NCI-H345 treated with DMSO at 0.1 percent for 48 hours (cell line): ENCODE data around the gene DPEP2NB.
"Not testable (repeated sequence)": the region's sequence is repeated elsewhere in the genome, so short reads cannot be mapped to it uniquely, and the experiment has no call there.

Experiments
- DNase-seq: peaks from one replicate; lab custom pipeline; 2025; ENCODE audit not compliant: unreplicated experiment; lab: John Stamatoyannopoulos, UW

The DPEP2NB gene

DNA sequence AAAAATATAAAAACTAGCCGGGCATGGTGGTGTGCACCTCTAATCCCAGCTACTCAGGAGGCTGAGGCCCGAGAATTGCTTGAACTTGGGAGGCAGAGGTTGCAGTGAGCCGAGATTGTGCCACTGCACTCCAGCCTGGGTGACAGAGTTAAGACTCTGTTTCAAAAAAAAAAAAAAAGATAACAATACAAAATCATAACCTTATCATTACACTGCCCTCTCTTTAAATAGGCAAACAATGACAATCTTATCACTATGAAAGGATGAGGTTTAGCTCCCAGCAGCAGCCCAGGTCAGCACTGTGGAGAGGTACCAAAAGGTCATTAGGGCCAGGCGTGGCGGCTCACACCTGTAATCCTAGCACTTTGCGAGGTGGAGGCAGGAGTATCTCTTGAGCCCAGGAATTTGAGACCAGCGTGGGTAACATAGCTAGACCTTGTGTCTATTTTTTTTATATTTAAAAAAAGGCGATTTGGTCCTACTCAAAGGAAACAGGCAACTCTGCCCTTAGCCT is 3.5 kb upstream of the DPEP2NB start:
- no peak for DNase-seq

DNA sequence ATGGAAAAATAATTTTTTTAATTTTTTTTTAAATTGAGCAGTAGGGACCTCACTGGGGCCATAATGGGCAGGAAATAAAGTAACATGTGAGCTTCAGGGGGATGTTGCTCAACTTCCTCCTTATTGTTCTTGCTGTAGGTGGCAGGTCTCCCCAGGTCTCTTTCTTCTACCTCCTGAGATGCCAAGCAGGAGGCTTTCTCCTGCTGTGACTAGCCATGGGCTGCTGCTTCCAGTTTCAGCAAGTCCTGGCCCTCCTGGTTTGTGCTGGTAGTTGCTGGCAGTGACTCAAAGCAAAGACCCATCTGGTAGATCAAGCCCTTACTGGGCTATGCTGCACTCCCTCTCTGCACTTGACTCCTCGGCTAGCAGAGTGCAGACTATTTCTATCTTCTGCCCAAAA is 2.3 kb downstream of the DPEP2NB start:
- no peak for DNase-seq

DNA sequence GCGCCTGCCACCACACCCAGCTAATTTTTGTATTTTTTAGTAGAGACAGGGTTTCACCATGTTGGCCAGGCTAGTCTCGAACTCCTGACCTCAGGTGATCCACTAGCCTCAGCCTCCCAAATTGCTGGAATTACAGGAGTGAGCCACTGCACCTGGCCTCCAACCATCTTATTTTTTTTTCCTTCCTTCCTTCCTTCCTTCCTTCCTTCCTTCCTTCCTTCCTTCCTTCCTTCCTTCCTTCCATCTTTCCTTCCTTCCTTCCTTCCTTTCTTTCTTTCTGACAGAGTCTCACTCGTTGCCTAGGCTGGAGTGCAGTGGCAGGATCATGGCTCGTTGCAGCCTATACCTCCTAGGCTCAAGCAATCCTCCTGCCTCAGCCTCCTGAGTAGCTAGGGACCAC is 5.8 kb downstream of the DPEP2NB start:
- not testable (repeated sequence) for DNase-seq

DNA sequence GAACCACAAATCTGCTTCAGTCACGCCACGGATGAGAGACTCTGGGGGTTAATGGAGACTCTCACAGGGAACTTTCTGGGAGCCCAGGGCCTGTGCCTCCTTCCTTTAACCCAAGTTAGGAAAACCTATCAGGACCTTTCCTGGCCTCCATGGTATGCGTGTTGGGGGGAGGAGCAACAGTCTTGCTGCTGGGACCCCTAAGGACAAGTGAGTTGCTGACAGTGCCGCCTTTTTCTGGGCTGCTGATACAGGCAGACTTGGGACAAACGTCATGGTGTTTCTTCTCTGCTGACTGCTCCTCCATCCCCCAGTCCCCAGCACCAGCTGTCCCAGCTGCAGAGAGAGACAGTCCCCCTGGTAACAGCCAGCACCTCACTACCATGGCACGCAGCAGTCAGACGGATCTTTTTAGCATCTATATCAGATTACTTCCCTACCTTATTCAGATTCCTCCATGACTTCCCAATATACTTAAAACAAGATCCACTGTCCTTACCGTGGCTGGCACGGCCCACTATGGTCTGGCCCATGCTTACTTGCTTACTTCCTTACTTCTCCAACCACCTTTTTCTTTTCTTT is 6.5 kb downstream of the DPEP2NB start:
- no peak for DNase-seq

DNA sequence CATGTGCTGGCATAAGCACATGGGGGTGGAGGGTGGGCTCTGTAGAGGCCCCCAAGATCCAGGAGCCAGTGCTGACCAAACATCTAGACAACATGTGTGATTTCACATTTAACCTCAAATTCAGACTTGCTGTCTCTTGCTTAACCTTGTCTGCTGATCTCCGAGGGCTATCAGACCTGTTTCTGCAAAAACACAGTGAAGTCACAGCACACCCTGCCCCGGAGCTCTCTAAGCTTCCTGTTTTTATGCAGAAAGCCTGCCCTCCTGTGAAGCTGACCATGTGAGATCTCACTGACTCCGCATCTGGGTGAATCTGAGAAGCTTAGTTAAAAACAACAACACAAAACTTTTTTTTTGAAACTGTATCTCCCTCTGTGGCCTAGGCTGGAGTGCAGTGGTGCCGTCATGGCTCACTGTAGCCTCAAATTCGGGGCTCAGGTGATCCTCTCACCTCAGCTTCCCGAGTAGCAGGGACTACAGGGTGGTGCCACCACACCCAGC is 9.9 kb downstream of the DPEP2NB start:
- DNase-seq, result no peak

DNA sequence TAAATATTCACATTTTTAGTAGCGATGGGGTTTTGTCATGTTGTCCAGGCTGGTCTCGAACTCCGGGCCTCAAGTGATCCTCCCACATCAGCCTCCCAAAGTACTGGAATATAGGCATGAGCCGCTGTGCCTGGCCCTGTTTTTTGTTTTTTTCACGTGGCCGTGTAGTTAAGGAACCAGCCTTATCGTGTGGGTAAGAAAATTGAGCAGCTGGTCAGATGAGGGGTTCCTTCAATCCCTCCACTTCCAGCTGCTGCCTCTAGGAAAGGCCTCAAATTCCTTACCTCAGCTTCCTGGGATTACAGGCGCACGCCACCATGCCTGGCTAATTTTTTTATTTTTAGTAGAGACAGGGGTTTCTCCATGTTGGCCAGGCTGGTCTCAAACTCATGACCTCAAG is 10.5 kb downstream of the DPEP2NB start:
- DNase-seq, result no peak

DNA sequence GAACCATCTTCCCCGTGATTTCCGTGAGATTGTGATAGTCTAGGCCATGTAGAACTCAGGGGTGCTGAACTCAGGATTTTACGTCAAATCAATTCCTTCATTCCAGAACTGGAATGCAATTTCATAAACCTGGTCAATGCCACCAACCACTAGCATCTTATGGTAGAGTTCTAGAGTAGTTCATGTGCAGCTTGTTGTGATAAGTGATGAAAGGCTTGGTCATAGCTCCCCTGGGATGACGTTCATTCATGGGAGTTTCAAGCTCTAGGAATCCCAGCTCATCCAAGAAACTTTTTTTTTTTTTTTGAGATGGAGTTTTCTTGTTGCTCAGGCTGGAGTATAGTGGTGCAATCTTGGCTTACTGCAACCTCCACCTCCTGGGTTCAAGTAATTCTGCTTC is 12.7 kb downstream of the DPEP2NB start:
- no peak for DNase-seq

DNA sequence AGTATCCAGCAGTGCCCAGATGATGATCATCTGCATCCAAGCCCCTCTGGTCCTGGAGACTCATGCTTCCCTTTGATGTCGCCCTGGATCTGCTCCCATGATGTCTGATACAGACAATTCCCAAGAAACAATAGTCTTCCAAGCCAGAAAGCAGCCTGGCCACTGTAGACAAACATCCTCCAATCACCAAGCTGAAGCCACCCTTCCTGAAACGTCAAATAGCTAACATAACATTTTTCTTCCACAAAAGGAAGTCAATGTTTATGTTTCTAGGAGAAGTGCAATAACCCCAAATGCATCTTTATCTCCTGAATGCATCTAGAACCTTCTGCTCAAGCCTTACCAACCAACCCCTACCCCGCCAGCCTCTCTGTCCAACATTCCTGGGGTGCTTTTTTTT is 15.3 kb downstream of the DPEP2NB start:
- DNase-seq, result no peak

DNA sequence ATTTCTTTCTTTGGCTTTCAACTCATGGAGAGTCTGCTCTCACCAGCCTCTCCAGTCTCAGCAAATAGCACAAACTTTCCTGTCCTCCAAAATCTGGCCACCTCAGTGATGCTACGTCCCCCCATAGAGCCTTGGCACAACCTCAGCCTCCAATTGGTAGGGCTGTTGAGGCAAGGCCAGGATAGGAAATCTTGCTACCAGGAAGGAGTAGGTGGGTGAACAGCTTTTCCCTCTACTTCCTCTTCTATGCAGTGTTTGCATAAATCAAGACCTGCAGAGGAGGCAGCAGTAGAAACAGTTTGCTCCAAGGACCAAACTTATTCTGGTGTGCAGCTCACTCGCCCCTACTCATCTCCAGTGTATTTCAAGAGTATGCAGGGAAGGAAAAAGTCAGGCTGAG is 15.7 kb downstream of the DPEP2NB start:
- no peak for DNase-seq

DNA sequence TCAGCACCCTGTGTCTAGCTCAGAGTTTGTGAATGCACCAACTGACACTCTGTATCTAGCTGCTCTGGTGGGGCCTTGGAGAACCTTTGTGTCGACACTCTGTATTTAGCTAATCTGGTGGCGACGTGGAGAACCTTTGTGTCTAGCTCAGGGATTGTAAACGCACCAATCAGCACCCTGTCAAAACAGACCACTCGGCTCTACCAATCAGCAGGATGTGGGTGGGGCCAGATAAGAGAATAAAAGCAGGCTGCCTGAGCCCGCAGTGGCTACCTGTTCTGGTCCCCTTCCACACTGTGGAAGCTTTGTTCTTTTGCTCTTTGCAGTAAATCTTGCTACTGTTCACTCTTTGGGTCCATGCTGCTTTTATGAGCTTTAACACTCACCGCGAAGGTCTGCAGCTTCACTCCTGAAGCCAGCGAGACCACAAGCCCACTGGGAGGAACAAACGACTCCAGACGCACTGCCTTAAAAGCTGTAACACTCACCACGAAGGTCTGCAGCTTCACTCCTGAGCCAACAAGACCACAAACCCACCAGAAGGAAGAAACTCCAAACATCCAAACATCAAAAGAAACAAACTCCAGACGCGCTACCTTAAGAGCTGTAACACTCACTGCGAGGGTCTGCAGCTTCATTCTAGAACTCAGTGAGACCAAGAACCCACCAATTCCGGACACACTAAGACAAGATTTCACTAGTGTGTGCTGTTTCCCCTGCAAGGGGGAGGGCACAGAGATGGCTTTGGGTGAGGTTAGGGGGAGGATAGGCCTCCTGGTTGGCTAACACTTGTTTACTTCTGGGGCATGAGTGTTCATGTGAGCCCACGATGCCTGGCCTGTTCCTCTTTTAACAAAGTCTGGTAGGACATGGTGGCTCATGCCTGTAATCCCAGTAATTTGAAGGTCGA is 16.7 kb downstream of the DPEP2NB start, which contains the start of gene DPEP2:
TSS of gene DPEP2 (minus strand) at position 706 of the 910 bp plus-strand sequence. CDS start 6,272 bp downstream, outside the sequence.
- DNase-seq, result not testable (repeated sequence)

DNA sequence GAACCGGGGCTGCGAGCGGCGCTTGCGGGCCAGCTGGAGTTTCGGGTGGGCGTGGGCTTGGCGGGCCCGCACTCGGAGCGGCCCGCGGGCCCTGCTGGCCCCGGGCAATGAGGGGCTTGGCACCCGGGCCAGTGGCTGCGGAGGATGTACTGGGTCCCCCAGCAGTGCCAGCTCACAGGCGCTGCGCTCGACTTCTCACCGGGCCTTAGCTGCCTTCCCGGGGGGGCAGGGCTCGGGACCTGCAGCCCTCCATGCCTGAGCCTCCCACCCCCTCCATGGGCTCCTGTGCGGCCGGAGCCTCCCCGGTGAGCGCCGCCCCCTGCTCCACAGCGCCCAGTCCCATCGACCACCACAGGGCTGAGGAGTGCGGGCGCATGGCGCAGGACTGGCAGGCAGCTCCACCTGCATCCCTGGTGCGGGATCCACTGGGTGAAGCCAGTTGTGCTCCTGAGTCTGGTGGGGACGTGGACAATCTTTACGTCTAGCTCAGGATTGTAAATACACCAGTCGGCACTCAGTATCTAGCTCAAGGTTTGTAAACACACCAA is 17.4 kb downstream of the DPEP2NB start:
- DNase-seq, result not testable (repeated sequence)

DNA sequence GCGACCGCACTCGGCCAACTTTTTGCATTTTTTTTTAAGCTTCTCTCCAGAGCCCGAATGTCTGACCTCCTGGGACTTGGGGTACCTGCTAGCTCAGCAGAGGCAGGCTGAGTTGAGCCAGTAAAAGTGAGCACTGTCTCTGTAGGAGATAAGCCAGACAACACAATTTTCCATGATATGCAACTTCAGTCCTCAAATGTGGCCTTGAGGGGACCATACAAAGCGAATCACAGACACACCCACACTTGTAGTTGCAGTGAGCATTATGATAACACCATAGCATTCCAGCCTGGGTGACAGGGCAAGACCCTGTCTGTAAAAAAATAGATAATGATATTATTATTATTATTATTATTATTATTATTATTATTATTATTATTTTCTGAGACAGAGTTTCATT is 19.0 kb downstream of the DPEP2NB start:
- no peak for DNase-seq

DNA sequence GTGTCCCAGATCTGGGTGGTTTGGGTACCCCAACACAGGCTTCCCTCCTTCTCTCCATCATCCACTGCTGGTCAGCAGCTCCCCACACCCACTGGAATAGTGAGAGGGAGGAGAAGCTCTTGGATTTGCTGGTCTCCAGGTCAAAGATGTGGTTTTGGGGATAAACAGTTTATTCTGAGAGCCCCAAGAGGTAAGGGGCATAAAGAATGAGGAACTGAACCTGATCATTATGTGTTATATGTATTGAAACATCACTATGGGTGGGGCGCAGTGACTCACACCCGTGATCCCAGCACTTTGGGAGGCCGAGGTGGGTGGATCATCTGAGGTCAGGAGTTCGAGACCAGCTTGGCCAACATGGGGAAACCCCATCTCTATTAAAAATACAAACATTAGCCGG is 20.3 kb downstream of the DPEP2NB start:
- DNase-seq, result no peak

DNA sequence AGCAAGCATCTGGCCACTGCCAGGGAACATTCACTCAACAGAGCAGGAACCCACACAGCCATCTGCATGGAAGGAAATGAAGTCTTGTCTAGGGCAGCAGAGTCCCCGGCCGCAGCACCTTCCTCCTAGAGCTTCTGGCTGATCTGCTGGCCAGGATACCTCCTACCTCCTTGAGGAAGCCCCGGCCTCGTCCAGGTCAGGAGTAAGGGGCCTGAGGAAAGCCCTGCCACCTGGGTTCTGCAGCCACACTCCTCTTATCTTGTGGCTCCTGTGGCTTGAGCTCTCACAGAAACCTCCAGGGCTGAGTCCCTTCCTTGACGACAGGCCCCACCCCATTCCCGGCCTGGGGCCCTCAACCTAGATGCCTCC is 21.7 kb downstream of the DPEP2NB start:
- not testable (repeated sequence) for DNase-seq

DNA sequence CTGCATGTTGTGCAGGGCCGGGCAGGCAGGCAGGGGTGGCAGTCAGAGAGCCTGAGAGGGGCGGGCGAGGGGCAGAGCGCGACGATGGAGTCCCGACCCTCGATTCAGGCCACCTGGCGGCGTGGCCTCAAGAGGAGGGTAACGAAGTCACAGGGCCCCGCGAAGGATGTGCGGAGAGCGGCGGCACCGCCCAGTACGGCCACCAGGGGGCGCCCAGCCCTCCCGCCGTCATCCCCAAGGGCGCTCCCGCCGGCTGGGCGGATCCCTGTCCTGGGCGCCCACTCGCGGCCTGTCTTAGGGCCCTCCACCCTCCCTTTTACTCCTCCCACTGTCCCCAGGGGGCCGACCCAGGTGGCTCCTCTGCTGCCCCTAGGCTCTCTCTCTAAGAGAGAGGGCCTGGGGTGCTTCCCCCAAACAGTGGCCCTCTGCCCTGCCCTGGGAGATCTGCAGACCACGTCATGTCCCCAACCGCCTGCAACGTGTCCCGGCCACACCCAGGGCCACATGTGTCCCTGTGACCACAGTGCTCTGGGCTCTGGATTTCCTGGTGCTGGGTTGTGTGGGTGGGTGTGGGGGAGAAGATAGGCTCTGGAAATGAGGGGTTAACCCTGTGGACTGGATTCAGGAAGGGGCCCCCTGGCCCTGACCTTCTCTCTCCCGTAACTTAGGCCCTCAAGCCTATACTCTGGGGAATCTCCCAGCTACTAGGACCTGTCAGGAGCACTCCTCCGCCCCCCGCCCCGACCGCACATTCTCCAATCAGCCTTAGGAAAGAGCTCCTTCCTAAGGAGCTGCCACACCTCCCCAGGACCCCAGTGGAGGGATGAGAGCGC is 22.3 kb downstream of the DPEP2NB start:
- DNase-seq, result peak; percentile 16

DNA sequence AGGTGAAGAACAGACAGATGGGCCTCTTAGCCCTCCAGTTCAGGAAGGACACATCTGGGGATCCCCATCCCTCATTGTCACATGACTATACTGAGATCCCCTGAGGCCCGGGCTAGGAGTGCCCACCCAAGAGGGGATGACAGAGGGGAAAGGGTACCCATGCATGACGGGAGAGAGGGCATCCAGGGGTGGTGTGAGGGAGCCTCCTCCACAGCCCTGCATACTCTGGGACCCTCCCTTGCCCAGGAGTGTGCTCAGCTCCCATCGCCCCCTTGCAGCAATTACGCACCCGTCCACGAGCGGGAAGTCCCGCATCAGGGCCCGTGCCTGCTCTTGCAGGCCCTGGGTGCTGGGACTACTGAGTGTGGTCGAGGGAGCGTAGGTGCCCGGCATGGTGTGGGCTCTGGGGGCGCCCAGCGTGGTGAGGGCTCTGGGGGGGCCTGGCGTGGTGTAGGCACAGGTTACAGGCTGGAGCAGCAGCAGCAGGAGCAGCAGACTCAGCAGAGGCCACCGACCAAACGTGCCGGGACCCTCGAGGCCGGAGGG is 23.0 kb downstream of the DPEP2NB start:
- no peak for DNase-seq

DNA sequence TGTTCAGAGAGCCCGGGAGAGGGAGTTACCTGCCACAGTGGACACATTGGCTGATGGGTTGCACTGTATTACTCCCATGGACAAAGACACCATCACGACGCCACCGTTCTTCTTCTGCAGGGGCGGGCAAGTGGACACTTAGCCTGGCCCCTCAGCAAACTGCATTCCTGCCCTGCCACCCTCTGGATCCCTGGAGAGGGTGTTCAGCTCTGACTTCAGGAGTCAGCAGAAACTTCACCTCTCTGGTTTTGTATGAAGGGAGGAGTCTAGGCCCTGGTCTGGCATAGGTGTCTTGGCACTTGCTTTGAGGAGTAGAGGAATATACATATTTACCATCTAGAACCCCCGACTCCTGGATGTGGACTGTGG is 25.7 kb downstream of the DPEP2NB start:
- no peak for DNase-seq

DNA sequence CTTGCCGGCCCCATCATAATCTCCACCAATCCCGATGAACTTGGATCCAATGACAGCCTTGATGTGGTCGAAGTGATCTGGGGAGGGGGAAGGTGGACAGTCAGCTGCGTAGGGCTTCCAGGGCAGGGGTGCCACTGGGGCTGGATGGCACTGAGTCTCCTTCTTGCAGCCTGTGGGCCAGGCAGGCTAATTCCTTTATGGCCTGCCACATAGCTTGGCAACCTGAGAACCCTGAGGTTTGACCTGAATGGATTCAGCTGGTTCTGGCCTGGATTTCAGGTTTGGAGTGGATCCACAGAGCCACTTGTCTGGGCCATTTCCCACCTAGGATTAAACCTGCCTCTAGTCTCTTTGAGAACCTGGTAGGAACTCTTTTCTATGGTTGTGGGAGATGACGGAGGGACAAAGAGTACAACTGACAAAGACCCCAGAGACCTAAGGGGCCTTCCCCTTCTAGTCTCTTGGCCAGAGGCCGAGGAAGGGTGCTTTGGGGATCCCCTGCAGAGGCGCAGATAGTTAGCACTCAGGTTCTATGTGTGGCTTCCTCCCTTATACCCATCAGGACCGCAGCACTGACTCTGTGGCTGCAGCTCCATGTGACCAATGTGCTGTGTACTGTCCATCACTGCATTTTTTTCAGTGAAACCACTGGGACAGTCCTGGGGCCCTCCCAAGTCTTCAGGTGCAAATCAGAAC is 26.2 kb downstream of the DPEP2NB start:
- DNase-seq, result no peak

DNA sequence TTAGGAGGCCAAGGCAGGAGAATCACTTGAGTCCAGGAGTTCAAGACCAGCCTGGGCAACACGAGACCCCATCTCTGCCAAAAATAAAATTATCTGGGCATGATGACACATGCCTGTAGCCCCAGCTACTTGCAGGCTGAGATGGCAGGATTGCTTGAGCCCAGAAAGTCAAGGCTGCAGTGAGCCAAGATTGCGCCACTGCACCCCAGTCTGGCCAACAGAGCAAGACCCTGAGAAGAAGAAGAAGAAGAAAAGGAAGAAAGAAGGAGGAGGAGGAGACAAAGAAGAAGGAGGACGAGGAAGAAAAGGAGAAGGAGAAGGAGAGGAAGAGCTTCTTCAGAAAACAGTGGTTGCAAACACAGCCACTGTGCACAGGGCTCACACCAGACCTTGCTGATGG is 27.0 kb downstream of the DPEP2NB start:
- no peak for DNase-seq
